SJSA1 (cell line): ENCODE measurements around the gene NCBP3. TPM values are rescaled to one million over a fixed set of nuclear protein-coding genes. Genes with fewer than 3 reads are reported as not detected.

Experiments used
- DNase-seq, 2 experiments: peaks; one replicate each; pipeline ENCODE4 v3.0.0-alpha.2; 2015 to 2020; ENCODE audit warnings: low spot score in 2 of 2, low read depth in 1 of 2
- H3K27ac ChIP-seq: fragments of 250-450 bp; sonication (Bioruptor Pico); 2 replicates; pipeline ENCODE4 v1.5.1; 2020; ENCODE audit warnings: mild to moderate bottlenecking, moderate library complexity
- H3K27me3 ChIP-seq: fragments of 250-450 bp; sonication (Bioruptor Pico); replicated peaks from 2 replicates; pipeline ENCODE4 v1.5.1; 2020; ENCODE audit warnings: mild to moderate bottlenecking, moderate library complexity
- H3K36me3 ChIP-seq: fragments of 250-450 bp; sonication (Bioruptor Pico); 2 replicates; pipeline ENCODE4 v1.5.1; 2020; ENCODE audit warnings: mild to moderate bottlenecking
- H3K4me1 ChIP-seq: fragments of 250-450 bp; sonication (Bioruptor Pico); replicated peaks from 2 replicates; pipeline ENCODE4 v1.6.1; 2021; ENCODE audit warnings: mild to moderate bottlenecking
- H3K4me3 ChIP-seq: fragments of 250-450 bp; sonication (Bioruptor Pico); 2 replicates; pipeline ENCODE4 v1.5.1; 2020; ENCODE audit warnings: mild to moderate bottlenecking
- H3K9me3 ChIP-seq: fragments of 250-450 bp; sonication (Bioruptor Pico); replicated peaks from 2 replicates; pipeline ENCODE4 v1.5.1; 2020; ENCODE audit warnings: mild to moderate bottlenecking
- total RNA-seq: library from RNA; depleted of rRNA; stranded (reverse); fragments of >200 nt; shearing (Covaris generic); gene quantifications from 2 replicates; pipeline ENCODE4 v1.2.3, GENCODE V29; 2014

The NCBP3 gene
- total RNA-seq, 1 experiment from 2014 or later, result 16.8 TPM

GRCh38 chr17:3826191-3826590 lies 19.9 kb downstream of the NCBP3 start:
- Histone ChIP-seq H3K36me3 (peaks cover 86% of the 10 kb centered on the region), H3K4me3 (no peak overlapping the region), H3K27ac (no peak overlapping the region), H3K4me1 (peaks cover 6% of the 10 kb centered on the region), H3K27me3 (no peaks in the 10 kb centered on the region), H3K9me3 (no peaks in the 10 kb centered on the region)
- peak in 1 of 2 experiments; percentile 12 for DNase-seq

GRCh38 chr17:3821101-3821500 lies 24.9 kb downstream of the NCBP3 start:
- Histone ChIP-seq H3K27ac (no peak overlapping the region), H3K9me3 (no peaks in the 10 kb centered on the region), H3K4me3 (no peak overlapping the region), H3K27me3 (no peaks in the 10 kb centered on the region), H3K36me3 (peaks cover 93% of the 10 kb centered on the region), H3K4me1 (peaks cover 4% of the 10 kb centered on the region; the same call in 1 of the 2 replicates)
- DNase-seq, result no peak

GRCh38 chr17:3818786-3819185 lies 27.3 kb downstream of the NCBP3 start:
- Histone ChIP-seq H3K4me3 (no peak overlapping the region), H3K4me1 (peaks cover 4% of the 10 kb centered on the region; the same call in 1 of the 2 replicates), H3K9me3 (no peaks in the 10 kb centered on the region), H3K36me3 (peaks cover 94% of the 10 kb centered on the region), H3K27me3 (no peaks in the 10 kb centered on the region), H3K27ac (peak overlapping the region; percentile 25)
- no peak for DNase-seq

GRCh38 chr17:3817851-3818605 lies 28.0 kb downstream of the NCBP3 start:
- H3K36me3 ChIP-seq, result peaks cover 95% of the 10 kb centered on the region
- no peak for DNase-seq
- H3K27ac ChIP-seq, result no peak overlapping the region; the same call in 1 of the 2 replicates
- H3K9me3 ChIP-seq, result no peaks in the 10 kb centered on the region
- H3K4me3 ChIP-seq, result no peak overlapping the region
- no peaks in the 10 kb centered on the region for H3K27me3 ChIP-seq
- peaks cover 4% of the 10 kb centered on the region; the same call in 1 of the 2 replicates for H3K4me1 ChIP-seq

- no peak for DNase-seq
- Histone ChIP-seq H3K9me3 (no peaks in the 10 kb centered on the region), H3K4me1 (peaks cover 4% of the 10 kb centered on the region; the same call in 1 of the 2 replicates), H3K4me3 (no peak overlapping the region), H3K27ac (no peak overlapping the region), H3K36me3 (peaks cover 81% of the 10 kb centered on the region), H3K27me3 (no peaks in the 10 kb centered on the region)
These were observed 30.1 kb downstream of the NCBP3 start for GRCh38 chr17:3815925-3816324.

- Histone ChIP-seq H3K4me3 (no peak overlapping the region), H3K27me3 (no peaks in the 10 kb centered on the region), H3K27ac (no peak overlapping the region), H3K9me3 (no peaks in the 10 kb centered on the region), H3K4me1 (peaks cover 4% of the 10 kb centered on the region; the same call in 1 of the 2 replicates), H3K36me3 (peaks cover 81% of the 10 kb centered on the region)
- no peak for DNase-seq
These were observed 30.9 kb downstream of the NCBP3 start for GRCh38 chr17:3815122-3815521.

GRCh38 chr17:3814361-3814760 lies 31.7 kb downstream of the NCBP3 start:
- peaks cover 4% of the 10 kb centered on the region; the same call in 1 of the 2 replicates for H3K4me1 ChIP-seq
- no peaks in the 10 kb centered on the region for H3K9me3 ChIP-seq
- no peak overlapping the region for H3K4me3 ChIP-seq
- no peak for DNase-seq
- no peak overlapping the region for H3K27ac ChIP-seq
- H3K36me3 ChIP-seq, result peaks cover 81% of the 10 kb centered on the region
- H3K27me3 ChIP-seq, result no peaks in the 10 kb centered on the region

GRCh38 chr17:3813171-3813570 lies 32.9 kb downstream of the NCBP3 start:
- Histone ChIP-seq H3K4me1 (no peaks in the 10 kb centered on the region), H3K27ac (no peak overlapping the region), H3K36me3 (peaks cover 82% of the 10 kb centered on the region)

GRCh38 chr17:3812771-3813170 lies 33.3 kb downstream of the NCBP3 start:
- H3K27ac ChIP-seq, result no peak overlapping the region
- no peaks in the 10 kb centered on the region for H3K4me1 ChIP-seq
- H3K4me3 ChIP-seq, result no peak overlapping the region
- H3K36me3 ChIP-seq, result peaks cover 81% of the 10 kb centered on the region
- DNase-seq, result no peak
- no peaks in the 10 kb centered on the region for H3K9me3 ChIP-seq
- H3K27me3 ChIP-seq, result no peaks in the 10 kb centered on the region

More at GRCh38 chr17:3813171-3813570, 32.9 kb downstream of the NCBP3 start:
- H3K4me3 ChIP-seq, result no peak overlapping the region
- H3K9me3 ChIP-seq, result no peaks in the 10 kb centered on the region
- DNase-seq, result no peak
- H3K27me3 ChIP-seq, result no peaks in the 10 kb centered on the region

- DNase-seq, result no peak
- no peak overlapping the region for H3K27ac ChIP-seq
- no peaks in the 10 kb centered on the region for H3K9me3 ChIP-seq
- peaks cover 80% of the 10 kb centered on the region for H3K36me3 ChIP-seq
- no peaks in the 10 kb centered on the region for H3K27me3 ChIP-seq
- no peak overlapping the region for H3K4me3 ChIP-seq
- no peaks in the 10 kb centered on the region for H3K4me1 ChIP-seq
These were observed 33.8 kb downstream of the NCBP3 start for GRCh38 chr17:3812284-3812683.

GRCh38 chr17:3810019-3810418 lies 36.0 kb downstream of the NCBP3 start:
- H3K36me3 ChIP-seq, result peaks cover 61% of the 10 kb centered on the region
- no peak overlapping the region for H3K4me3 ChIP-seq
- no peak for DNase-seq
- H3K9me3 ChIP-seq, result no peaks in the 10 kb centered on the region
- H3K27ac ChIP-seq, result no peak overlapping the region
- H3K4me1 ChIP-seq, result no peaks in the 10 kb centered on the region
- H3K27me3 ChIP-seq, result no peaks in the 10 kb centered on the region

- DNase-seq, result no peak
- no peak overlapping the region for H3K4me3 ChIP-seq
- no peaks in the 10 kb centered on the region for H3K27me3 ChIP-seq
- H3K4me1 ChIP-seq, result no peaks in the 10 kb centered on the region
- no peak overlapping the region for H3K27ac ChIP-seq
- no peaks in the 10 kb centered on the region for H3K9me3 ChIP-seq
- peaks cover 52% of the 10 kb centered on the region for H3K36me3 ChIP-seq
These were observed 36.9 kb downstream of the NCBP3 start for GRCh38 chr17:3809135-3809534.

GRCh38 chr17:3808701-3809100 lies 37.3 kb downstream of the NCBP3 start:
- Histone ChIP-seq H3K27me3 (no peaks in the 10 kb centered on the region), H3K27ac (no peak overlapping the region), H3K9me3 (no peaks in the 10 kb centered on the region), H3K4me3 (no peak overlapping the region), H3K36me3 (peaks cover 48% of the 10 kb centered on the region), H3K4me1 (no peaks in the 10 kb centered on the region)
- no peak for DNase-seq

GRCh38 chr17:3805581-3805980 lies 40.5 kb downstream of the NCBP3 start:
- no peaks in the 10 kb centered on the region for H3K27me3 ChIP-seq
- H3K4me1 ChIP-seq, result peaks cover 12% of the 10 kb centered on the region
- no peak for DNase-seq
- peaks cover 33% of the 10 kb centered on the region for H3K36me3 ChIP-seq
- H3K4me3 ChIP-seq, result no peak overlapping the region
- H3K9me3 ChIP-seq, result no peaks in the 10 kb centered on the region
- no peak overlapping the region for H3K27ac ChIP-seq
